BLaER1 treated with 17β-estradiol and CSF1 and Interleukin-3, amounts not matched to agents 10 nM and 100 nM (cell line): ENCODE measurements around the gene FRAS1.
"Not testable (repeated sequence)": the region's sequence is repeated elsewhere in the genome, so short reads cannot be mapped to it uniquely, and the experiment has no call there.

Experiments
- H3K27ac ChIP-seq, 11 experiments: shearing (Covaris generic); formaldehyde crosslinking; 2 replicates each; pipeline ENCODE4 v1.8.1; 2022
- H3K27me3 ChIP-seq, 11 experiments: shearing (Covaris generic); formaldehyde crosslinking; 2 replicates each; pipeline ENCODE4 v1.8.1; 2022
- H3K36me3 ChIP-seq, 11 experiments: shearing (Covaris generic); formaldehyde crosslinking; 2 replicates each; pipeline ENCODE4 v1.8.1; 2022
- H3K4me1 ChIP-seq, 10 experiments: shearing (Covaris generic); formaldehyde crosslinking; 2 replicates each; pipeline ENCODE4 v1.8.1; 2022
- H3K4me2 ChIP-seq, 11 experiments: shearing (Covaris generic); formaldehyde crosslinking; 2 replicates each; pipeline ENCODE4 v1.8.1; 2022
- H3K4me3 ChIP-seq, 10 experiments: shearing (Covaris generic); formaldehyde crosslinking; 2 replicates each; pipeline ENCODE4 v1.8.1; 2022
- H3K9ac ChIP-seq, 11 experiments: shearing (Covaris generic); formaldehyde crosslinking; 2 replicates each; pipeline ENCODE4 v1.8.1; 2022
- H3K9me3 ChIP-seq, 11 experiments: shearing (Covaris generic); formaldehyde crosslinking; replicated peaks in 1 of 11; 2 replicates each; pipeline ENCODE4 v1.8.1; 2022
- H4K20me1 ChIP-seq, 11 experiments: shearing (Covaris generic); formaldehyde crosslinking; 2 replicates each; pipeline ENCODE4 v1.8.1; 2022
- Cebpa-rat ChIP-seq, 11 experiments: shearing (Covaris generic); IDR thresholded peaks; 2 replicates each; pipeline ENCODE4 v1.8.1; 2022

The FRAS1 gene

GRCh38 chr4:78168029-78168428, 110.9 kb downstream of the FRAS1 start:
- no peak overlapping the region for H3K4me2 ChIP-seq
- no peaks in the 10 kb centered on the region for H3K27me3 ChIP-seq
- no peaks in the 10 kb centered on the region for H3K9me3 ChIP-seq
- no peak overlapping the region for H3K27ac ChIP-seq
- H3K4me1 ChIP-seq, result peaks cover 0 to 8% (median 0%) of the 10 kb centered on the region in 10 experiments; a peak in 7 of 20 replicates
- H3K4me3 ChIP-seq, result no peak overlapping the region
- H3K36me3 ChIP-seq, result no peaks in the 10 kb centered on the region
- H3K9ac ChIP-seq, result no peak overlapping the region
- H4K20me1 ChIP-seq, result no peaks in the 10 kb centered on the region
- TF ChIP-seq Cebpa-rat (IDR thresholded peaks at IDR 0.05), result no peak

GRCh38 chr4:78169728-78170127, 112.6 kb downstream of the FRAS1 start:
- Histone ChIP-seq H3K27me3 (no peaks in the 10 kb centered on the region), H3K27ac (no peak overlapping the region), H3K4me1 (peaks cover 0 to 8% (median 0%) of the 10 kb centered on the region in 10 experiments; a peak in 7 of 20 replicates), H3K4me2 (no peak overlapping the region), H4K20me1 (no peaks in the 10 kb centered on the region), H3K36me3 (no peaks in the 10 kb centered on the region), H3K4me3 (no peak overlapping the region), H3K9me3 (no peaks in the 10 kb centered on the region), H3K9ac (no peak overlapping the region)
- TF ChIP-seq Cebpa-rat (IDR thresholded peaks at IDR 0.05), result no peak

- Histone ChIP-seq H3K4me2 (no peak overlapping the region), H3K27me3 (no peaks in the 10 kb centered on the region), H3K27ac (no peak overlapping the region), H3K4me1 (peaks cover 0 to 6% (median 0%) of the 10 kb centered on the region in 10 experiments; a peak in 7 of 20 replicates), H3K9ac (no peak overlapping the region), H3K36me3 (no peaks in the 10 kb centered on the region), H3K9me3 (no peaks in the 10 kb centered on the region), H3K4me3 (no peak overlapping the region), H4K20me1 (no peaks in the 10 kb centered on the region)
- TF ChIP-seq Cebpa-rat (IDR thresholded peaks at IDR 0.05), result no peak
Measured at GRCh38 chr4:78171482-78171881, 114.4 kb downstream of the FRAS1 start.

- no peak for TF ChIP-seq Cebpa-rat (IDR thresholded peaks at IDR 0.05)
- Histone ChIP-seq H3K27ac (no peak overlapping the region), H3K4me3 (no peak overlapping the region), H4K20me1 (no peaks in the 10 kb centered on the region), H3K9ac (no peak overlapping the region), H3K4me1 (no peaks in the 10 kb centered on the region), H3K4me2 (no peak overlapping the region), H3K36me3 (no peaks in the 10 kb centered on the region), H3K9me3 (no peaks in the 10 kb centered on the region), H3K27me3 (no peaks in the 10 kb centered on the region)
Measured at GRCh38 chr4:78174891-78175290, 117.8 kb downstream of the FRAS1 start.

DNA sequence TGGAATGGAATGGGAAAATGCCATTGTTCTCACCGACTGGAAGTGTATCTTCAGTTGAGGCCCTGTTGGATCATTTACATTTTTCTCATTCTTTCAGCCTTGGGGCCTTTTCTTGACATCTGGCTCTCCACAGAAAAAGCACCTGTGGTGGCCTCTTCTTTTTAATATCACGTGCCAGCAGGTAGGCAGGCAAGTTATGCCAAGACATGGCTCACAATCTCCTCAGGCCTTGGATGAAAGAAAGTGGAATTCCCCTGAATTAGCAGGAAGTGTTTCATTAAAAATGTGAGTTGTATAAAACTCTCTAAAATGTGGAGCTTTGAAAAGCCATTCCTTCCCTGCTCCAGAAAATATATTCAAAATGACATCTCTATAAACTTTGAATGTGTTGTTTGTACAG, 122.1 kb downstream of the FRAS1 start:
- Histone ChIP-seq H4K20me1 (no peaks in the 10 kb centered on the region), H3K36me3 (no peaks in the 10 kb centered on the region), H3K27ac (no peak overlapping the region), H3K27me3 (no peaks in the 10 kb centered on the region), H3K4me1 (no peaks in the 10 kb centered on the region), H3K9ac (no peak overlapping the region), H3K4me3 (no peak overlapping the region), H3K4me2 (no peak overlapping the region), H3K9me3 (peaks cover 0 to 5% (median 0%) of the 10 kb centered on the region in 11 experiments; a peak in 1 of 22 replicates)
- no peak for TF ChIP-seq Cebpa-rat (IDR thresholded peaks at IDR 0.05)

GRCh38 chr4:78181681-78182234, 124.6 kb downstream of the FRAS1 start:
- H3K4me3 ChIP-seq, H3K4me2 ChIP-seq, H3K9me3 ChIP-seq, H3K36me3 ChIP-seq, H3K27ac ChIP-seq, H4K20me1 ChIP-seq, H3K4me1 ChIP-seq, H3K9ac ChIP-seq, H3K27me3 ChIP-seq: not testable (repeated sequence)

- Histone ChIP-seq H3K9me3 (peaks cover 0 to 5% (median 0%) of the 10 kb centered on the region in 11 experiments; a peak in 1 of 22 replicates), H4K20me1 (no peaks in the 10 kb centered on the region), H3K27ac (no peak overlapping the region), H3K27me3 (no peaks in the 10 kb centered on the region), H3K4me1 (no peaks in the 10 kb centered on the region), H3K4me3 (no peak overlapping the region), H3K4me2 (no peak overlapping the region), H3K36me3 (no peaks in the 10 kb centered on the region), H3K9ac (no peak overlapping the region)
- TF ChIP-seq Cebpa-rat (IDR thresholded peaks at IDR 0.05), result no peak
Measured at GRCh38 chr4:78184584-78184983, 127.5 kb downstream of the FRAS1 start.

- no peaks in the 10 kb centered on the region for H3K36me3 ChIP-seq
Measured at GRCh38 chr4:78185117-78185516, 128.0 kb downstream of the FRAS1 start.

GRCh38 chr4:78186597-78187543, 129.7 kb downstream of the FRAS1 start:
- H3K27me3 ChIP-seq, result no peaks in the 10 kb centered on the region
- H3K4me1 ChIP-seq, result no peaks in the 10 kb centered on the region
- H3K36me3 ChIP-seq, result no peaks in the 10 kb centered on the region
- no peak for TF ChIP-seq Cebpa-rat (IDR thresholded peaks at IDR 0.05)
- no peak overlapping the region for H3K4me2 ChIP-seq
- no peaks in the 10 kb centered on the region for H4K20me1 ChIP-seq
- H3K4me3 ChIP-seq, result no peak overlapping the region
- H3K9me3 ChIP-seq, result peaks cover 0 to 2% (median 0%) of the 10 kb centered on the region in 11 experiments; a peak in 1 of 22 replicates
- no peak overlapping the region for H3K27ac ChIP-seq
- no peak overlapping the region for H3K9ac ChIP-seq

More at GRCh38 chr4:78185117-78185516, 128.0 kb downstream of the FRAS1 start:
- Histone ChIP-seq H3K4me1 (no peaks in the 10 kb centered on the region), H3K27me3 (no peaks in the 10 kb centered on the region), H3K27ac (no peak overlapping the region), H3K9ac (no peak overlapping the region), H3K4me3 (no peak overlapping the region), H4K20me1 (no peaks in the 10 kb centered on the region), H3K9me3 (peaks cover 0 to 5% (median 0%) of the 10 kb centered on the region in 11 experiments; a peak in 1 of 22 replicates), H3K4me2 (no peak overlapping the region)
- TF ChIP-seq Cebpa-rat (IDR thresholded peaks at IDR 0.05), result no peak
